GM18499 (cell line): ENCODE results near the gene FRK.

Experiments used
- ATAC-seq: cut with Tn5 transposase; IDR thresholded peaks from one replicate; pipeline ENCODE4 v1.9.1; 2021; ENCODE audit warnings: moderate number of reproducible peaks; ENCODE audit not compliant: insufficient read depth, unreplicated experiment

The FRK gene

GRCh38 chr6:116036885-116037284 is 23.8 kb downstream of the FRK start:
- ATAC-seq: no peak

- no peak for ATAC-seq
Observed at GRCh38 chr6:116036075-116036773, 24.5 kb downstream of the FRK start.

- ATAC-seq: no peak
Observed at GRCh38 chr6:116035616-116036015, 25.1 kb downstream of the FRK start.

GRCh38 chr6:116034327-116034726 is 26.4 kb downstream of the FRK start:
- no peak for ATAC-seq

GRCh38 chr6:116033687-116034303 is 26.9 kb downstream of the FRK start:
- no peak for ATAC-seq

- ATAC-seq: no peak
Observed at GRCh38 chr6:116030770-116031169, 29.9 kb downstream of the FRK start.

GRCh38 chr6:116029535-116029934 is 31.2 kb downstream of the FRK start:
- peak; percentile 45 for ATAC-seq

GRCh38 chr6:116028233-116028632 is 32.5 kb downstream of the FRK start:
- ATAC-seq: no peak

- no peak for ATAC-seq
Observed at GRCh38 chr6:116027801-116028200, 32.9 kb downstream of the FRK start.

GRCh38 chr6:116025405-116025804 is 35.3 kb downstream of the FRK start:
- no peak for ATAC-seq

- ATAC-seq: no peak
Observed at GRCh38 chr6:116022841-116023445, 37.7 kb downstream of the FRK start.

GRCh38 chr6:116020738-116021137 is 40.0 kb downstream of the FRK start:
- ATAC-seq: no peak

GRCh38 chr6:116019428-116019827 is 41.3 kb downstream of the FRK start:
- ATAC-seq: peak; percentile 93

GRCh38 chr6:116018976-116019375 is 41.7 kb downstream of the FRK start:
- no peak for ATAC-seq

- ATAC-seq: no peak
Observed at GRCh38 chr6:116017546-116018295, 43.0 kb downstream of the FRK start.

- no peak for ATAC-seq
Observed at GRCh38 chr6:116016846-116017545, 43.7 kb downstream of the FRK start.

- no peak for ATAC-seq
Observed at GRCh38 chr6:116015983-116016382, 44.7 kb downstream of the FRK start.

- ATAC-seq: no peak
Observed at GRCh38 chr6:116015561-116015960, 45.1 kb downstream of the FRK start.

GRCh38 chr6:116012951-116013350 is 47.7 kb downstream of the FRK start:
- no peak for ATAC-seq

GRCh38 chr6:116012471-116012949 is 48.2 kb downstream of the FRK start:
- ATAC-seq: no peak
